GM19240 (cell line): ENCODE measurements around the gene ZNF813.
A peak's percentile ranks its signal among the peaks of the same experiment; 100 is the strongest.

Source experiments
- DNase-seq: peaks from one replicate; pipeline ENCODE4 v3.0.0; 2011; ENCODE audit warnings: low spot score; ENCODE audit not compliant: insufficient read length

ZNF813 gene

GRCh38 chr19:53520163-53520546 lies 52.6 kb downstream of the ZNF813 start:
- DNase-seq = no peak

GRCh38 chr19:53520547-53521372 lies 53.2 kb downstream of the ZNF813 start:
- DNase-seq = peak; percentile 80

- DNase-seq = no peak
Observed at GRCh38 chr19:53521373-53522202, 54.1 kb downstream of the ZNF813 start.

GRCh38 chr19:53525922-53526321 lies 58.4 kb downstream of the ZNF813 start:
- no peak for DNase-seq

- no peak for DNase-seq
Observed at GRCh38 chr19:53530622-53531021, 63.1 kb downstream of the ZNF813 start.

GRCh38 chr19:53531457-53531856 lies 63.9 kb downstream of the ZNF813 start:
- no peak for DNase-seq

GRCh38 chr19:53532362-53532761 lies 64.8 kb downstream of the ZNF813 start:
- no peak for DNase-seq

GRCh38 chr19:53536225-53536548 lies 68.7 kb downstream of the ZNF813 start:
- DNase-seq = no peak

GRCh38 chr19:53537121-53537520 lies 69.6 kb downstream of the ZNF813 start:
- no peak for DNase-seq

- DNase-seq = no peak
Observed at GRCh38 chr19:53537521-53538377, 70.2 kb downstream of the ZNF813 start, which contains the start of gene ZNF331. Gene ZNF331, plus strand, starts transcription at chr19:53538145. Its CDS starts 31,232 bp downstream, at chr19:53569377.

GRCh38 chr19:53538378-53539109 lies 71.0 kb downstream of the ZNF813 start:
- DNase-seq = no peak

- DNase-seq = no peak
Observed at GRCh38 chr19:53540091-53540490, 72.6 kb downstream of the ZNF813 start.

GRCh38 chr19:53541971-53542370 lies 74.4 kb downstream of the ZNF813 start:
- no peak for DNase-seq

GRCh38 chr19:53545271-53546065 lies 77.9 kb downstream of the ZNF813 start:
- DNase-seq = no peak
